Measurements from ENCODE around the gene CXCL14. TPM values are rescaled to one million over a fixed set of nuclear protein-coding genes. Genes with fewer than 3 reads are reported as not detected.
A peak's percentile ranks its signal among the peaks of the same experiment; 100 is the strongest.

The CXCL14 gene
- total and polyA plus RNA-seq, 2 of the 13 experiments (the other 11 are each of a cell fraction or from before 2014, with no cell fraction given) = not detected

- ChIA-PET POLR2A (interaction anchor here (0.8 to 1.2 kb wide), 2 partner anchors 86 to 90 kb away, joined by 3 read pairs; no protein-coding TSS in a partner anchor), CTCF (ENCODE audit: low intra/inter-chr PET ratio, low total read pairs) (interaction anchor here (0.7 to 5.5 kb wide), 4 partner anchors 14 to 94 kb away, joined by 3 to 76 read pairs (median 14); no protein-coding TSS in a partner anchor)
- peak; percentile 87 for FAIRE-seq
- ATAC-seq = peak; percentile 91
- Histone ChIP-seq H3K4me1 (ENCODE audit: insufficient read depth, low read length) (no peaks in the 10 kb centered on the region), H3K36me3 (replicated peaks in 1 of 2; ENCODE audit: control insufficient read depth in 1 of 2, insufficient read depth in 2 of 2, low read length in 2 of 2) (no peaks in the 10 kb centered on the region), H3K9ac (ENCODE audit: insufficient read depth, low read depth, low read length) (no peak overlapping the region), H3K27ac (ENCODE audit: extremely low read length, insufficient read depth, low read length) (no peak overlapping the region), H2AFZ (ENCODE audit: low read length) (no peak overlapping the region), H3K4me2 (ENCODE audit: low read depth, low read length) (no peak overlapping the region), H3K4me3 (replicated peaks in 1 of 3; ENCODE audit: insufficient read depth in 1 of 3, low read depth in 2 of 3, low read length in 3 of 3) (no peak overlapping the region), H3K27me3 (ENCODE audit: control insufficient read depth in 1 of 2, insufficient read depth in 2 of 2, low read length in 2 of 2) (peaks cover 0 to 2% of the 10 kb centered on the region in 2 experiments; a peak in 1 of 5 replicates), H3K79me2 (ENCODE audit: insufficient read depth, low read length) (no peaks in the 10 kb centered on the region), H3K9me3 (ENCODE audit: low read length) (no peaks in the 10 kb centered on the region), H4K20me1 (ENCODE audit: insufficient read depth, low read length) (0 out of 2 replicates have a peak, but pooled peaks cover 2% of the 10 kb centered on the region)
- in situ Hi-C loops (cut with HindIII; ENCODE audit: extremely low pct_ligation_motif_present, low pct_unique_long_range_greater_than_20kb) (loop anchor here (5.0 to 25.0 kb wide), 2 partner anchors 85 to 560 kb away; no protein-coding TSS in a partner anchor), intact Hi-C loops (cut with micrococcal nuclease; ENCODE audit: unreplicated experiment) (loop anchor here (1.0 kb wide), 2 partner anchors 86 to 90 kb away; no protein-coding TSS in a partner anchor)
- no TSS peak for BruUV-seq (replicated peaks)
- WGBS (ENCODE audit: low lambda C conversion rate) = 22% methylated on average over 15 of the region's 15 CpGs
- peak; percentile 64 for DNase-seq (ENCODE audit: low spot score)
- peak; percentile 39 for TF ChIP-seq XRCC5 (optimal IDR thresholded peaks at IDR 0.05; ENCODE audit: low read length)
- TF ChIP-seq ZBED4 (CRISPR knock-in tag; IDR thresholded peaks at IDR 0.05; ENCODE audit: borderline replicate concordance) = no peak
- TF ChIP-seq ZNF121 (CRISPR knock-in tag; IDR thresholded peaks at IDR 0.05) = no peak
- no peak for TF ChIP-seq PRMT3 (CRISPR knock-in tag; IDR thresholded peaks at IDR 0.05; ENCODE audit: borderline replicate concordance, low read depth)
- no peak for TF ChIP-seq NFATC3 (CRISPR knock-in tag; IDR thresholded peaks at IDR 0.05)
- TF ChIP-seq RBFOX2 (IDR thresholded peaks at IDR 0.05; ENCODE audit: low read depth, low read length) = no peak
- no peak for TF ChIP-seq CBX2 (IDR thresholded peaks at IDR 0.05; ENCODE audit: low read depth, low read length)
- TF ChIP-seq CBX2 (CRISPR knock-in tag; IDR thresholded peaks at IDR 0.05; ENCODE audit: low read depth) = no peak
- TF ChIP-seq ZMYM4 (CRISPR knock-in tag; IDR thresholded peaks at IDR 0.05) = no peak
- no peak for TF ChIP-seq ZNF354B (CRISPR knock-in tag; IDR thresholded peaks at IDR 0.05)
- no peak for TF ChIP-seq ERF (CRISPR knock-in tag; IDR thresholded peaks at IDR 0.05)
- no peak for TF ChIP-seq BRCA1 (CRISPR knock-in tag; IDR thresholded peaks at IDR 0.05)
- no peak for TF ChIP-seq NCOR1 (IDR thresholded peaks at IDR 0.05; ENCODE audit: borderline replicate concordance, low read length)
- TF ChIP-seq ARID3A (IDR thresholded peaks at IDR 0.05; ENCODE audit: low read depth, low read length) = peak; percentile 50; the same call in 1 of the 2 replicates
- no peak for TF ChIP-seq ZBTB14 (CRISPR knock-in tag; IDR thresholded peaks at IDR 0.05)
- no peak for TF ChIP-seq ATF7 (IDR thresholded peaks at IDR 0.05)
- TF ChIP-seq ATF7 (CRISPR knock-in tag; IDR thresholded peaks at IDR 0.05) = no peak
- TF ChIP-seq CHCHD3 (CRISPR knock-in tag; IDR thresholded peaks at IDR 0.05) = no peak
Measured at GRCh38 chr5:135551593-135552447, 27.0 kb downstream of the CXCL14 start.

All from HepG2 (cell line).